Hepatic stellate cell (primary cell): ENCODE measurements around the gene ERGIC3.
"Not testable (repeated sequence)": the region's sequence is repeated elsewhere in the genome, so short reads cannot be mapped to it uniquely, and the experiment has no call there.

Experiments used
- DNase-seq: peaks from one replicate; pipeline ENCODE4 v3.0.0; 2011; ENCODE audit warnings: low spot score

ERGIC3 gene

DNA sequence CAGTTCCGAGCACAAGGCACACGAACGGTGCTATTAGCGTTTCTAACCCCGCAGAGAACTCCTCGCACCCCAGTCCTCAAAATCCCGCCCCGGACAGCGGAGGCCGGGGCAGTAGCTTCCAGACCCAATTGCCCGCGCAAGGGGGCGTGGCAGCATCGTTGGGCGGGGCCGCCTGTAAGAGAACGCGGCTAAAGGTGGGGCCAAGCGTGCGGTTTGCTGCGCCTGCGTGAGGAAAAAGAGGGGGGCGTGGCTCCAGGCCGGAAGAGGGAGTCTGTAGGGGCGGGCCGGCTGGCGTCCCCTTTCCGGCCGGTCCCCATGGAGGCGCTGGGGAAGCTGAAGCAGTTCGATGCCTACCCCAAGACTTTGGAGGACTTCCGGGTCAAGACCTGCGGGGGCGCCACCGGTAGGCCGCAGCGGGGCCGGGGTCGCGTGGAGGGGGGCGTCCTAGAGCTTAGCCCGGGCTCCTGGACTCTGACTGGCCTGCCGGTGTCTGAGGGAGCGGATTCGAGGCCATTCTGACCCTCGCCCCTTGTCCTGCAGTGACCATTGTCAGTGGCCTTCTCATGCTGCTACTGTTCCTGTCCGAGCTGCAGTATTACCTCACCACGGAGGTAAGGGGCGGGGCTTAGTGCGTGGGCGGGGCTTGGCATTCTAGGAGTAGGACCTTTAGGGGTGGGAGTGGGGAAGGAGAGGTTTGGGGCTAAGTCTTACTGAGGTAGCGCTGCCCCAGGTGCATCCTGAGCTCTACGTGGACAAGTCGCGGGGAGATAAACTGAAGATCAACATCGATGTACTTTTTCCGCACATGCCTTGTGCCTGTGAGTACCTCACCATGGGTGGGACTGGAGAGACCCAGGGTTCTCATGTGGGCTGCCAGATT, at the start of gene ERGIC3:
TSS of gene ERGIC3 (plus strand) at position 296 of the 880 bp plus-strand sequence. CDS start at position 316, 20 bp downstream.
- DNase-seq: peak; percentile 90

DNA sequence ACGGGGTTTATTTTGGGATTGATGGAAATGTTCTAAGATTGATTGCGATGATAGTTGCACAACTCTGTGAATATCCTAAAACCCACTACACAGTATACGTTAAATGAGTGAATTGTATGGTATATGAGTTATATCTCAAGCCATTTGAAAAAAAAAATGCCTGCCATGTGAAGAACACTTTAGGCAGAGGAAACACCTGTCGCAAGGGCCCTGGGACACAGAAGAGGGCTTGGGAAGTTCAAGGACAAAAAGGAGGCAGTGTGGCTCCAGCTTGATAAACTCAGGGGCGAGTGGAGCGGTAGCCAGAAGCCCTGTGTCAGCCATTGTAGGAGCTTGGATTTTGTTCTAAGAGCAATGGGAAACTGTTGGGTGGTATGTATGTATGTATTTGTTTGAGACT, 49.5 kb upstream of the ERGIC3 start:
- no peak for DNase-seq

DNA sequence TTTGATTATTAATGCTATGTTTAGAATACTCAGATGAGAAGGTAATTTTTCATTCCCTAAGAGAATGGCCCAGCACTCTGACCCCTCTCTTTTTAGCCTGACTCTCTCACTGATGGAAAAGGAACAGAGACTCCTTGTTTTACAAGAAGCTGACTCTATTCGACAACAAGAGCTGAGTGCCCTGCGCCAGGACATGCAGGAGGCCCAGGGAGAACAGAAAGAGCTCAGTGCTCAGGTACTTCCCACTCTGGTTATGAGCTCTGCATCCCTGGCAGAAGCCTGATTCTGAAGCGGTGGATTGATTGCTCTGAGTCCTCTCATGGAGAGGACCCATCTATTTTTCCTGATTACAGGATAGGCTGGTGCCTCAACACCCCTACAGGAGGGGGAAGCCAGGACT, 45.4 kb upstream of the ERGIC3 start:
- DNase-seq: no peak

DNA sequence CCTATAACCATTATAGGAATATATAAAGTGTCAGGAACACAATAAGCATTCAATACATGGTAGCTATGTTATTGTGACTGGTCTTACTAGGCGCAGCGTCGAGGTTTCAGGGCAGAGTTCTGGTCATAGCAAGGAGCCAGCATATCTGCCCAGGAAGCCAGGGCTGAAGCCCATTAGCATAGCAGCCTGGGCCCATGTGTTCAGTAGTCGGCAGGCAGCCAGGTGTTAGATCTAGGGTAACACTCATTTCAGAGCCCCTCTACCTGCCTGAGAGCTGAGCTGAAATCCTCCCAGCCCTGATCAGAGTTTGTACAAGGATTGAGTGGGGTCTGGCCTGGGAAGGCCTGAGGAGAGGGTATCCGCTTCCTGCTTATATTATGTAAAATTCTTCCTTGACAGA, 44.6 kb upstream of the ERGIC3 start:
- no peak for DNase-seq

DNA sequence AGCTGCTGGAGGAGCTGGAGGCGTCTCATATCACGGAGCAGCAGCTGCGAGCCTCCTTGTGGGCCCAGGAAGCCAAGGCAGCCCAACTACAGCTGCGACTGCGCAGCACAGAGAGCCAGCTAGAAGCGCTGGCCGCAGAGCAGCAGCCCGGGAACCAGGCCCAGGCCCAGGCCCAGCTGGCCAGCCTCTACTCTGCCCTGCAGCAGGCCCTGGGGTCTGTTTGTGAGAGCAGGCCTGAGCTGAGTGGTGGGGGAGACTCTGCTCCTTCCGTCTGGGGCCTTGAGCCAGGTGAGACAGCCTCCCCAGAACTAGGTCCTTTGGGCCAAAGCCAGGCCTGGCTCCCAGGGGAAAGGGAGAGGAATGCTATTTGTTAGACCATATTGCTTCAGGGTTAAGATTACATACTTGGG, 44.1 kb upstream of the ERGIC3 start:
- DNase-seq: no peak

DNA sequence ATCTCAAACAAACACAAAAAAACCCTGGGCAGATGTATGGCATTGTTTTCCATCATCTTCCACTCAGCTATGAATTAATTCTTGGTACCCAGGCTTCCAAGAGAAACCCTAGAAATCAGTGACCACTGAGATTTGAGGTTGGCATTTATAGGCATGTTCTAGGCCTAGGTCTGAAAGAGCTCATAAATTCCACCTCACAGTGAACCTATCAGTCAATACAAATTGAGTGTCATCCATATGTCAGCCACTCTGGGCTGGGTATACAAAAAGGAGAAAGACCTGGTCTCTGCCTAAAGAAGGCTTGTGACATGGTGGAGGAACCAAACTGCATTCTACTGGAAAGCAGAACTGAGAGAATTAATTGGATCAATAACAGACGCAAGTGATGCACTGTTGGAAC, 42.6 kb upstream of the ERGIC3 start:
- no peak for DNase-seq

DNA sequence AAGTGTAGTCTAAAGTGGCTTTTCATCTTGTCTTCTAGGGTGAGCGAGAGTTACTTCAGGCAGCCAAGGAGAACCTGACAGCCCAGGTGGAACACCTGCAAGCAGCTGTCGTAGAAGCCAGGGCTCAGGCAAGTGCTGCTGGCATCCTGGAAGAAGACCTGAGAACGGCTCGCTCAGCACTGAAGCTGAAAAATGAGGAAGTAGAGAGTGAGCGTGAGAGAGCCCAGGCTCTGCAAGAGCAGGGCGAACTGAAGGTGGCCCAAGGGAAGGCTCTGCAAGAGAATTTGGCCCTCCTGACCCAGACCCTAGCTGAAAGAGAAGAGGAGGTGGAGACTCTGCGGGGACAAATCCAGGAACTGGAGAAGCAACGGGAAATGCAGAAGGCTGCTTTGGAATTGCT, 39.5 kb upstream of the ERGIC3 start:
- DNase-seq: no peak

DNA sequence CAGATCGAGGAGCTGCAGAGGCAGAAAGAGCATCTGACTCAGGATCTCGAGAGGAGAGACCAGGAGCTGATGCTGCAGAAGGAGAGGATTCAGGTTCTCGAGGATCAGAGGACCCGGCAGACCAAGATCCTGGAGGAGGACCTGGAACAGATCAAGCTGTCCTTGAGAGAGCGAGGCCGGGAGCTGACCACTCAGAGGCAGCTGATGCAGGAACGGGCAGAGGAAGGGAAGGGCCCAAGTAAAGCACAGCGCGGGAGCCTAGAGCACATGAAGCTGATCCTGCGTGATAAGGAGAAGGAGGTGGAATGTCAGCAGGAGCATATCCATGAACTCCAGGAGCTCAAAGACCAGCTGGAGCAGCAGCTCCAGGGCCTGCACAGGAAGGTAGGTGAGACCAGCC, 38.6 kb upstream of the ERGIC3 start:
- no peak for DNase-seq

DNA sequence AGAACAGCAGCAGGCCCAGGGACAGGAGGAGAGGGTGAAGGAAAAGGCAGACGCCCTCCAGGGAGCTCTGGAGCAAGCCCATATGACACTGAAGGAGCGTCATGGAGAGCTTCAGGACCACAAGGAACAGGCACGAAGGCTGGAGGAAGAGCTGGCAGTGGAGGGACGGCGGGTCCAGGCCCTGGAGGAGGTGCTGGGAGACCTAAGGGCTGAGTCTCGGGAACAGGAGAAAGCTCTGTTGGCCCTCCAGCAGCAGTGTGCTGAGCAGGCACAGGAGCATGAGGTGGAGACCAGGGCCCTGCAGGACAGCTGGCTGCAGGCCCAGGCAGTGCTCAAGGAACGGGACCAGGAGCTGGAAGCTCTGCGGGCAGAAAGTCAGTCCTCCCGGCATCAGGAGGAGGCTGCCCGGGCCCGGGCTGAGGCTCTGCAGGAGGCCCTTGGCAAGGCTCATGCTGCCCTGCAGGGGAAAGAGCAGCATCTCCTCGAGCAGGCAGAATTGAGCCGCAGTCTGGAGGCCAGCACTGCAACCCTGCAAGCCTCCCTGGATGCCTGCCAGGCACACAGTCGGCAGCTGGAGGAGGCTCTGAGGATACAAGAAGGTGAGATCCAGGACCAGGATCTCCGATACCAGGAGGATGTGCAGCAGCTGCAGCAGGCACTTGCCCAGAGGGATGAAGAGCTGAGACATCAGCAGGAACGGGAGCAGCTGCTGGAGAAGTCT, 37.9 kb upstream of the ERGIC3 start:
- no peak for DNase-seq

DNA sequence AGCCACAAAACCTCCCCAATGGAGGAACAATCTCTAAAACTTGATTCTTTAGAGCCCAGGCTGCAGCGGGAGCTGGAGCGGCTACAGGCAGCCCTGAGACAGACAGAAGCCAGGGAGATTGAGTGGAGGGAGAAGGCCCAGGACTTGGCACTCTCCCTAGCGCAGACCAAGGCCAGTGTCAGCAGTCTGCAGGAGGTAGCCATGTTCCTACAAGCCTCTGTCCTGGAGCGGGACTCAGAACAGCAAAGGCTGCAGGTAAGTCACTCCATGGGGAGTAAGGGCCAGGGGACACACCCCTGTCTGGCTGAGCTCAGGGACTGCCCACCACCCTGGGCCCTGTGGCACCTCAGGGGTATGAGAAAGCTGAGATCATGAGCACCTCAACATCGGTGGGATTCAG, 37.1 kb upstream of the ERGIC3 start:
- no peak for DNase-seq

DNA sequence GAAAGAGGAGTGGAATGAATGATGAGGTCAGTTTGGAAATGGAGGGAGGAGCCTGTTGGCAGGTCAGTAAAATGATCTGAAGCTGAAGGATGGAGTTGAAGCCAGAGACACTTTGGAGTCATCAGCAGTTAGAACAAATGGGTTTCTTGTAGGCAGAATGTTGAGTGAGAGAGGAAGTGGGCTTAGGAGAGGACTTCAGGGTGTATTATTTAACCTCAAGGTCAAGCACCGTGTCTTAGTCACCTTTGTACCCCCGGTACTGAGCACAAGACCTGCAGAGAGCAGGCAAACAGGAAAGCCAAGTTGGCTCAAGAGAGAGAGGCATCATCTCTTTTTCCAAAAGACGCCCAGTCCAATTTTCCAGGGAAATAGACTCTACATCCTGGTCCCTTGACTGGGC, 35.7 kb upstream of the ERGIC3 start:
- no peak for DNase-seq

DNA sequence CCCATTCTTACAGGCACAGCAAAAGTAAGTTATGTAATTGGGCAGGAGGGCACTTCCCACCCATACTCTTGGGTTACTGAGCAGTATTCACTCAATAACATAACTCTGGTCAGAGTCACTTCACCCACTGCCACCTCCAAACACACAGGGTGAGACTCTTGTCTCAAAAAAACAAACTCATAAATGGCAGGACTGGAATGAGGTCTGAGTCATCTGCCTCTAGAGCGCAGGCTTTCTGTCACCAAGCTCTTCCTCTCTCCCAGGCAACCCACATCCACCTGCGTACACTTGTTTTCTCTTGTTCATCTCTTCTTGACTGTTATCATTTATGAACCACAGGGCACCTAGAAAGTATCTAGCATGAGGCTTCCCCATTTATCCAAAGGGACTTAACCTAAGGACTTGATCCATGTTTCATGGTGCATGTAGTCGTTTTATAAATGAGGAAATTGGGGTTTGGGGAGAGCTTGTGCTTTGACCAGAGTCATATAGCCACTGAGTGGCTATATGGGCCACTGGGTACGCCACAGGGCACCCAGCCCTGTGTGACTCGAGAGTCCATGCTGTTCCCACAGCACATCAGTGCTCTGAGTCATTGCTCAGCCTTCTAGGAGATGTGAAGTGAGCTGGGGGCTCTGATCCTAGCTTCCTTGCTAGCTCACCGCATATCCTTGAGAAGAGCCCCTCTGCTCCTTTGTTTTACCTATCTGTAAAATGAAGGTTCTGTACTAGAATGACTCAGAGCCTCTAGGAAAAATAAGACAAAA, 34.8 kb upstream of the ERGIC3 start:
- DNase-seq: peak; percentile 37

DNA sequence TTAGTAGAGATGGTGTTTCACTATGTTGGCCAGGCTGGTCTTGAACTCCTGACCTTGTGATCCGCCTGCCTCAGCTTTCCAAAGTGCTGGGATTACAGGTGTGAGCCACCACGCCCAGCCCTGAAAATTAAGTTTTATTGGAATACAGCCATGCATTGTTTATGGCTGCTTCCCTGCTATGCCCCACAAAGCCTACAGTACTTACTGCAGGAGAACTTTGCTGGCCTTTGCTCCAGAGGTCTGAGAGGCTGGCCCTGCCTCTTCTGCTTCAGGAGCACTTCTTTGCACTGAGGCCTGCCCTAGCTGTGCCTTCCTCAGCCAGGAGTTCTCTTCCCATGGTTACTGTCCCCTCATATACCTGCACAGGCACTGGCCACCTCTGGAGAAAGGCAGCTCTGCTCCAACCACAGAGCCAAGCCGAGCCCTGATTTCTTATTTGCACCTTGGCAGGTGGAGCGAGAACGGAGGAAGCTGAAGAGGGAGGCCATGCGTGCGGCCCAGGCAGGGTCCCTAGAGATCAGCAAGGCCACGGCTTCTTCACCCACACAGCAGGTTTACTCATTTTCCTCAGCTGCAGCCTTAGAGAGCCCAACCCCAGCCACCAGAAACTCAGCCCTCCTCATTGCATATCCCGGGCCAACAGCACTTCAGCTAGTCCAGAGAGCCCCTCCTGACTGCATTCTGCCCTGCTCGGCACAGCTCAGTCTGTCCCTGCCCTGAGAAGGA, 33.2 kb upstream of the ERGIC3 start:
- DNase-seq: no peak

DNA sequence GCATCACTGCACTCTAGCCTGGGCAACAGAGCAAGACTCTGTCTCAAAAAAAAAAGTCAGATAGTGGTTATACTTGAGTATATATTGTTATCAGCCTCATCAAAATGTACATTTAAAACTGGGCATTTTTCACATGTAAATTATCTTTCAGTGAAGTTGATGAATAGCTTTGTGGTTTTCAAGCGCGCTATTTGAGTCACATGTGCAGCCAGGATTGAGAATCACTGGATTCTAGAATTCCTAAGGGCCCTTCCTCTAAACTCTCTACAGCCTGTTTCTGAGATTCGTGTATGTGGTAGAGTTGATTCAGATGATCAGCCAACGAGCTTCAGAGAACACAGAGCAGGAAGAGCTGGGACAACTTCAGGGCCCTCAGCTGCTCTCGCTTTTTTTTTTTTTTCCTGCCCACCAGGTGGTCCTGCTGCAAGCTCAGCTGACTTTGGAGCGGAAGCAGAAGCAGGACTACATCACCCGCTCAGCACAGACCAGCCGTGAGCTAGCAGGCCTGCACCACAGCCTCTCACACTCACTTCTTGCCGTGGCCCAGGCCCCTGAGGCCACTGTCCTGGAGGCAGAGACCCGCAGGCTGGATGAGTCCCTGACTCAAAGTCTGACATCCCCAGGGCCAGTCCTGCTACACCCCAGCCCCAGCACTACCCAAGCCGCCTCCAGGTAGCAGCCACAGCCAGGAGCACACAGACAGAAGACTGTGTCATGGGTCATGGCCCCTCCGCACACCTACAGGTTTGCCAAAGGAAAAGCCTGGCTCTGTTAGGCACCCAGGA, 30.7 kb upstream of the ERGIC3 start:
- DNase-seq: no peak

DNA sequence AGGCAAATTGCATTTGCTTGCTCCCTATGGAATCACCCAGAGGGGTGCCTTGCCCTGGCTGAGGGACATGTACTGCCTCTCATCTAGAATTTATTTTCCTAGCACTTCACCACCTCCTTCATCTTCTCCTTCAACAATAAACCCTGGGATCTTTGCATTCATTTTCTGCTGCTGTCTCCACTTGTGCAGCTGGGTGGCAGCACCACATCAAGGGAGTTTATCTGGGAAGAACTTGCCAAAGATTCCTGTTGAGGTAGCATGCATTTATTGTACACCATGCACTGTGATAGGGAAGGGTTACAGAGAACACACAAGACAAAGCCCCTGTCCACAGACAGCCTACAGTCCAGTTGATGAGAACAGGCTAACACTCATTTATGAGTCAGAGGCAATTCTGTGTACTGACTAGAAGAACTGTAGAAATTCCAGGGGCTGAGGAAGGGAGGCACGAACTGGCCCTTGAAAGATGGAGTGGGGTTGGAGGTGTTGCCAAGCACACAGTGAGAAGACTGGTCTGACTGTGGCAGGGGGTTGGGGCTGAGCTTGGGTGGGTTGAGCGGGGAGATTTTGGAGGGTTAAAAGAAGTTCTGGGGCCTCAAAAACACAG, 30.0 kb upstream of the ERGIC3 start:
- peak; percentile 45 for DNase-seq

DNA sequence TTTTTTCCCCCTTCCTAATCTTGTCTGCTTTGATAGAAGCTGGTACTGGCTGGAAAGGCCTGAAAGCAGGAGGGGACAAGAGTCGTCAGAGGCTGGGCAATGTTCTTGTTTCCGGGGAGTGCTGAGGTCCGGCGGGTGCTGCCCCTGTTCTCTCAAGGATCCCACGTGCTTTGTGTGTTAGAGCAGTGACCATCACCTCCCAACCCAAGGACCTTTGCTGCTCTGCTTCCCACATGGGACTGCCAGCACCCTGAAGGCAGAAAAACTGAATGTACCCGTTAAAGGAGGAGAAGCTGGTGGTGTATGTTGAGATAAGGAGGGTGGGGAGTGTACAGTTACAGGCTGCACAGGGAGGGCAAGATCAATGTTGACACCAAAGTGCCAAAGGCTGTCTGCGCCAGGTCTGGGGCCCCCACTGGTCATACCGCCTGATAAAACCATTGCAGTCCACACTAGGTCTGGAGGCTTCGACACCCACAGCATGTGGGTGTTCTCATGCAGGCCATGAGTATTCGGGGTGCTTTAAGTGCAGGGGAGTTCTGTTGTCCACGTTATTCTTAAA, 27.4 kb upstream of the ERGIC3 start:
- no peak for DNase-seq

DNA sequence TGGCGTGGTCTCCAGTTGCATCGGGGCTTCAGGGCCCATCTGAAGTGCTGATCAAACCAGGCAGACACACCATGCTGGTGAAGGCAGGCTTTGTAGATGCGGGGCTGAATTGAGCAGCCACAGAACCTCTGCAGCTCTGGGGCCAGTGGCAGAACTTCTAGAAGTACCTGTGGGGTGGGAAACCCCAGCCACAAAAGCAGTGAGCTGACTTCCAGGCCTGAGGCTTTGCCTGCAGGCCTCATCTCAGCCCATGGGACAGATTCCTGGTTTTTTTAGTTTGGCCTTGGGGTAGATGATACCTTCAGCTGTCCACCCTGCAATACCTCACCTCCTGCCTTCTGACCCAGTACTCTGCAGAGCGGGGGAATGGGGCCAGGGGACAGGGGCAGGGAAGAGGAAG, 26.5 kb upstream of the ERGIC3 start:
- DNase-seq: no peak

DNA sequence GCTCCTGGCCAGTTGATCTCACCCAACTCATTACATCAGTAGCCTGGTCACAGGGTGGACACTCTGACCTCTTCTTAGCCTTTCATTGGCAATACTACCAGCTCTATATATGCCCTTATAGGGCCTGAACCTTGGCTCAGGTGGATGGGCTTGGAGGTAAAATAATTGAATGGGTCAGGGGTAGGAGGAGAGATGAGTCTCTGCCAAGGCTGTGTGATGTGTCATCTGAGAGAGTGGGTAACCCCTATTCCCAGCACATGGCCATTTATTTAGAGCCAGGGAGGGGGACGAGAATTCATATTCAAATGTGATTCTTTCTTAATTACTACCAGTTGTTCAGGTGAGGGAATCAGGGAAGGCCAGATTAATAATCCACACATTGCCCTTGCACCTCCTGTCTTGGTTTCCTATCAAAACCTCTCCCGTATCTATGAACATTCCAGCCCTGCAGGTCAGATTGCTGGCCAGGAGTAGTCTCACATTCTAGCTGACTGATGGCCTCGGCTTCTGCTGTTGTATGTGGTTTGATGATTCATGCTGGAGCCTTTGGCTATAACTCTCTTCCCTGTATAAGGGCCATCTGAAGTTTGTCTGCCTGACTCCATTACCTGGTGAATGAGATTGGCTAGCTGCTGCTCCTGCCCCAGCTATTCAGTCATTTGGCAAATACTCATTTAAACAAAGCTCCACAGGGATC, 25.8 kb upstream of the ERGIC3 start:
- peak; percentile 90 for DNase-seq

DNA sequence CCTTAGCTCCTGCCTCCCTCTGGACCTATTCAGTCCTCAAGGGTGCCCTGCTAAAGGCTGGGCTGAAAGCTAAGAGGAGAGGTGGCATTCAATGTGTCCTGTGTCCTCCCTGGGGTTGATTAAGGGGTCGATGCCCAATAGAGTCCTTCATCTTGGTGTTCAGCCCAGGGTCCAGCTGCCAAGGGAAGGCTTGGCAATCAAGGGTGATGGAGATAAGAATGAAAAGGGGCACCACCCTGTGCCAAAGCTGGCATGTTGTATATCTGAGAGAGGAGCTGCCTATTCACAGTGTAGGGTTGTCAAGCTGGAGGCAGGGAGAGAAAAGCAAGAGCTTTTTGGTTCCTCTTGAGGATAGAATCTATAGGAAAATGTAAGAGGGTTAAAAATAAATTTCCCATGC, 24.8 kb upstream of the ERGIC3 start:
- no peak for DNase-seq

DNA sequence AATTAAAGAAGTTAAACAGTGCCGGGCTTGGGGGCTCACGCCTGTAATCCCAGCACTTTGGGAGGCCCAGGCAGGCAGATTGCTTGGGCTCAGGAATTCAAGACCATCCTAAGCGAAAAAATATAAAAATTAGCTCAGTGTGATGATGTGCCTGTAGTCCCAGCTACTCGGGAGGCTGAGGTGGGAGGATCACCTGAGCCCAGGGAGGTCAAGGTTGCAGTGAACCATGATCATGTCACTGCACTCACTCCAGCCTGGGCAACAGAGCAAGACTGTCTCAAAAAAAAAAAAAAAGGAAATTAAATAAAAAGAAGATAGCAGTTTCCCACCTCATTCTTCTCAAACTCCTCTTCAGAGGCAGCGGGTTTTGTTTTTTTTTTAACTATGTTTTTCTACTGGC, 24.1 kb upstream of the ERGIC3 start:
- not testable (repeated sequence) for DNase-seq
